ENCODE data around the gene CNTFR.

DNA sequence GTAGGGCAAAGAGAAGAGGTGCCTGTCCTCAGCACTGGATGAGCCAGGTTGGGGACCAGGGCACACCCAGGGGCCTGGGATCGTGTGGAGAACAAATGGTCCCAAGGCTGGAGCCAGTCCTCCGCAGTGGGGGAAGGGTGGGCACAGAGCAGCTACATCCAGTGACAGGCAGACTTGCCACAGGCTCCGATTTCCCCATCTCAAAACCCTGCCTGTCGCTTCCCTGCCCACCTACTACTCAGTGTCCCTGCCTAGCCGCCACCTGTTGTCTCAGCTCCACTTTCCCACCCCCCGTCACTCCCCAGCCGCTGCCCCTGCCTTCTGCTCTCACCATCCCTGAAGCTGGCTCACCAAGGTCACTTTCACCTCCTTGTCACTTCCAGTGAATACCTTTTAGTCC lies 52.8 kb downstream of the CNTFR start:
- TF ChIP-seq POLR2AphosphoS5 (IDR thresholded peaks at IDR 0.05; ENCODE audit: low read length) (no peak), JUND (IDR thresholded peaks at IDR 0.05; ENCODE audit: low read depth, low read length) (no peak), SP1 (IDR thresholded peaks at IDR 0.05; ENCODE audit: low read depth, low read length) (no peak), POLR2A (IDR thresholded peaks at IDR 0.05; ENCODE audit: low read depth, low read length) (no peak), ASH2L (IDR thresholded peaks at IDR 0.05; ENCODE audit: borderline replicate concordance, low read depth) (no peak), REST (IDR thresholded peaks at IDR 0.05; ENCODE audit: low read depth, low read length) (no peak), RCOR1 (conservative IDR thresholded peaks at IDR 0.05; ENCODE audit: low read depth, low read length) (no peak), CTCF (IDR thresholded peaks at IDR 0.05 in 2 of 3, conservative IDR thresholded peaks at IDR 0.05 in 1 of 3; ENCODE audit: control insufficient read depth in 2 of 3, extremely low read depth in 1 of 3, insufficient read depth in 1 of 3, low read depth in 3 of 3, low read length in 3 of 3) (no peak), TAF1 (IDR thresholded peaks at IDR 0.05; ENCODE audit: borderline replicate concordance, low read depth, low read length) (no peak)
